NCI-H1048 (cell line): ENCODE data around the gene CCDC149.

Source experiments
- DNase-seq: peaks from one replicate; lab custom pipeline; 2025; lab: John Stamatoyannopoulos, UW

The CCDC149 gene

GRCh38 chr4:24840826-24841543 lies 71.9 kb downstream of the CCDC149 start:
- no peak for DNase-seq

GRCh38 chr4:24840362-24840761 lies 72.5 kb downstream of the CCDC149 start:
- no peak for DNase-seq

DNA sequence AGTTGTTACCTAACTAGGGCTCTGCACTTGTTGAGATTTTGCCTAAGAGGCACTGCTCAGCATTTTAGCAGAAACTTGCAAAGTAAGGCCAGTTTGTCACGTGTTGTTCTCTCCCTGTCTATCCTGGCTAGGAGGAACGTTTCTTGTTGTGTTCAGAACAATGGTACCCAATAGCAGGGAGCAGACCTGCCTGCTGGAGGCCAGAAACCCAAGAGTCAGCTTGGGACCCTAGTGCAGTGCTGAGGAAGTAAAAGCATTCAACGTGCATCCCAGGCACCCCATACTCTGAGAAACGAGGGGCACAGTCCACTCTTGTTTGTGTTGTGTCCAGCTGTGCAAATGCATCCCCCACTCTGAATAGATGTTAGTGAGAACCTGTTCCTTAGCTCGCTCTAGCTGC lies 75.1 kb downstream of the CCDC149 start:
- DNase-seq = no peak

GRCh38 chr4:24837336-24837735 lies 75.5 kb downstream of the CCDC149 start:
- DNase-seq = no peak

GRCh38 chr4:24836661-24837242 lies 76.1 kb downstream of the CCDC149 start:
- DNase-seq = no peak

DNA sequence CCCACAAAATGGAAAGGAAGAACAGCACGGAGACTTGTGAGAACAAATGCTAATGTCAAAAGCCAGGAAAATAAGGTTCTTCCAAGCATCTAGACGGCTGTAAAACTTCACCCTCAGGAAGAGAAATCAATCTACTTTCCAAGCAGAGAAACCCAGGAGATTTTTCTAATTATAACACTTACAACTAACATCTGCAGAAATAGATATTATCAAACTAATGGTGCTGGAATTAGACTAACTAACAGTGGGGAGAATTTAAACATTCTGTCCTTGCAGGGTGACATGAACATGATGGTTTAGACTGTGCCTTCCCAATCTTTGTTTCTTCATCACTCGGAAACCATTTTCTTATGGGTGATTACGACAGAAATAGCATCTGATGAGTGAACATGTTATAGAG lies 77.1 kb downstream of the CCDC149 start:
- DNase-seq = no peak

DNA sequence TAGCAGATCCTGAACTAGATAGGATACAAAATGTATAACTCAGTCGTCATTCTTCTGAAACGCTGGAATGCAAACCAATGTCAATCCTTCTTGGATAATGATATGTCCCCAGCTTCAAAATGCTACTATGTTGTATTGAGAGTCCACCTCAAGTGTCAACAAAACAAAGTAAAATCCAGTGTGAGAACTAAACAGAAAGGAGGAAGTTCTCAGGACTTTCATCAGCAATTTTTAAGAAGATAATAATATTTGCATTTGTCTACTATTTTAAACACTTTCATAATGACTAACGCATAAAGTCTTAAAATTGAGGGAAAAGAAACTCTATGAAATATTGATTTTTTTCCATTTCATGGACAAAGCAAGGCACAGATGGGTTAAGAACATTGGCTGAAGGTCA lies 81.2 kb downstream of the CCDC149 start:
- no peak for DNase-seq

DNA sequence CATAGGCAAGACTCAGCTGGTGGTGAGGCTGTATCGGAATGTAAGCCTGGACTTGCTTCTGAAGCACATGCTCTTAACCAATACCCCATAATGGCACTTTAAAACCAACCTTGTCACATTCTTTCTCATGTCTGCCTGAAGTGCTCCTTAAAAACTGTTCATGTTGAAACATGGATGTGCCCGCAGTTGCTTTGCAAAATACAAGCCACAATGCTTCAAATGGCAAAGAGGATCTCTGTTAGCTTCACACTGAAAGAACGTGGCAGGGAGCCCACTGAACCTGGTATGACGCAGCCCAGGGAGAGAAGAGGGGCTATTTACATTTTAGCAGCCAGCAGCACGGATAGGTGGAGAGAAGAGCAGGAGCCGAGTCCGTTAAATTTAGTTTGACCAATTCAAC lies 88.1 kb downstream of the CCDC149 start:
- no peak for DNase-seq

DNA sequence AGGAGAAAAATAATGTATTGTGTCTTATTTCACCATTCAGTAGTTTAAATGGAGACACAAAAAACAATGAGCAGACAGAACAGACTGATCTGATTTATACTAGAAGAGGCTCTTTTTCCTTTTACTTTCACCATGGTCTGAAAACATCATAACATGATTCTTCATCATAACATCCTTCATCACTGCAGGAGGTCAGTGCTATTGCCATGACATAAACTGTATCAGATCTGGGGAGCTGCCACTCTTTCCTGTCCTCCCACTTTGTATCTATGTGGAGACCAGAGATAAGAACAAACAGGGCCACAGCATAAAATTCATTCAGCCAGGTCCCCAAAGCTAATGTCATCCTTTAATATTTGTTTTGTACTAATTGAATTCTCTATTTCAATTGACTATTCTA lies 92.3 kb downstream of the CCDC149 start:
- DNase-seq = no peak

GRCh38 chr4:24816797-24817196 lies 96.0 kb downstream of the CCDC149 start:
- DNase-seq = no peak

DNA sequence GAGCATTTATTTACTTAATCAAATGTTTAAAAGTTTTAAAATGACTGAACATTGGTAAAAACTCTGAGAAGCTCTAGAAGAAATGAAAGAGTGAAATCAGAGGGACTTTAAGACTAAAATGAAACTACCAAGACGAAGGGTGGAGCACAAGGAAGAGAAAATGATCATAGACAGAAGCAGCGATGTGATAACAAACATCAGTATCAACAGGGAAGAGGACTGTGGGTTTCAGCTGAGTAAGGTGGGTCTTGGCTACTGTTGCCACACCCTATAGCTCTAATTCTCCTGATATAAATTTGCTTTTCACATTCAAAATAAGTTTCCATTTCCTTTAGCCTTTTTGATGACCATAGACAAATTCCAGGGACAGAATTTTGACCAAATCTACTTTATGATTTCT lies 99.1 kb downstream of the CCDC149 start:
- DNase-seq = no peak

DNA sequence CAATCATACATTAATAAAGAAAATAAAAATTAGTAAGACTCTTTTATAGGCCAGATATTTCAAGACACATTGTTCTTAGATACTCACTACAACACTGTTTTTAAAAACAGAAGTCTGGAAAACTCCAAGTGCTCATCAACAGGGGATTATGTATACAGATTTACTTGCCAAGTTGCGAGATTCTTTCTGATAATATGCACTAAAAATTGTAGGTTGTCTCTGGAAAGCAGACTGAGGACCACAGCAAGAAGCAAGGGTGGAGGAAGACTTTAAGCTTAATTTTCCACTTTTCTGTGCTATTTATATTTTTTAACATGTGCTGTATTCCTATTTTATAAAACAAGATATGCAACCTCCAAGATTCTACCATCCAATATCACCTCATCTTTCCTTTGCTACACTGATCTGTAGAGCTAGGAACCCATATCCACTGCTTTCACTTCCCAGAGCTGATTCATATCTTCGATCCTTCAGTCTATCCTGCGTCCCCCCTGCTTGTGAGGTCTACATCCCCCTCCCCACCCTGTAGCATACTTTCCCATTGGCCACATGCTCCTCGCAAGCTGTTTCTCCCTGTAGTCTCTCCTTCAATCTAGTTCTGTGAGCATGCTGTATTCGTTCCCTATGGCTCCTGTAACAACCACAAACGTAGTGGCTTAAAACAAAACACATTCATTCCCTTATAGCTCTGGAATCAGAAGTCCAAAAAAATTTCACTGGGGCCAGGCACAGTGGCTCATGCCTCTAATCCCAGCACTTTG lies 101.8 kb downstream of the CCDC149 start:
- no peak for DNase-seq

GRCh38 chr4:24809815-24810405 lies 102.9 kb downstream of the CCDC149 start:
- no peak for DNase-seq

- no peak for DNase-seq
Measured at GRCh38 chr4:24809376-24809775, 103.5 kb downstream of the CCDC149 start.

- DNase-seq = no peak
Measured at GRCh38 chr4:24808955-24809354, 103.9 kb downstream of the CCDC149 start.

DNA sequence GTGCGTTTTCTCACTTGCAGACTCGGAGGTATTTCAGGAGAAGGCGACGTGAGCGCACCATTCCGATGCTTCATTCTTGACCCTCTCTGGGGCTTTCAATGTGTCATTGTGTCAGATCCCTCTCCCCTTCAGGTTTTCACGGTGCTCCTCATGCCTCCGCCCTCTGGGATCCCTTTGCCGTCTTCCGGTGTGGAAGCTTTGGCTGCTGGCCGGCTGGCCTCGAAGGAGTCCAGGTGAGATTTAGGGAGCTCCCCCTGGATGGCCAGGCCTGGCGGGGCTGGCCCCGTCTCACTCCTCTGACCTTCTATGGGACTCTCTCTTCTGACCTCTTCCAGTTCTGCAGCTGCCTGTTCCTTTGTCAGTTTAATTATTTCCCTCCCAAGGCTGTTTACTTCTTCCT lies 104.6 kb downstream of the CCDC149 start:
- DNase-seq = no peak

- no peak for DNase-seq
Measured at GRCh38 chr4:24807611-24808010, 105.2 kb downstream of the CCDC149 start.

GRCh38 chr4:24806206-24806990 lies 106.4 kb downstream of the CCDC149 start:
- no peak for DNase-seq

GRCh38 chr4:24805566-24805965 lies 107.3 kb downstream of the CCDC149 start:
- no peak for DNase-seq

DNA sequence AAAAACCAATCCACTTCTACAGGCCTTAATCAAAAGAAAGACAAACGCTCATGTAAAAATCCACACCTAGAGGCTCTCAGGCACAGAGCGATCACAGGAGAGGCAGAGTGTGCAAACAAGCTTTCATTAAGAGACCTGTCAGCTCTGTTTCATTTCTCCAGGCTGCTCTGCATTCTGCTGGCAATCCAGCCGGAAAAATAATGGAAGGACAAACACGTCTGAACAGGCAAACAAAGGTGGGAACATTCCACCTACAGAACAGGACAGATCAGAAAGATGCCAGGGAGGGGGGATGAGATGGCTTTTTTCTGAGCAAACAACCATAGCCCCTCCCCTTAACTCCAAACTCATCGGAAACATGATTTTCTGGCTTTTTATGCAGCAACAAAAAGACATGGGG lies 107.8 kb downstream of the CCDC149 start:
- no peak for DNase-seq

DNA sequence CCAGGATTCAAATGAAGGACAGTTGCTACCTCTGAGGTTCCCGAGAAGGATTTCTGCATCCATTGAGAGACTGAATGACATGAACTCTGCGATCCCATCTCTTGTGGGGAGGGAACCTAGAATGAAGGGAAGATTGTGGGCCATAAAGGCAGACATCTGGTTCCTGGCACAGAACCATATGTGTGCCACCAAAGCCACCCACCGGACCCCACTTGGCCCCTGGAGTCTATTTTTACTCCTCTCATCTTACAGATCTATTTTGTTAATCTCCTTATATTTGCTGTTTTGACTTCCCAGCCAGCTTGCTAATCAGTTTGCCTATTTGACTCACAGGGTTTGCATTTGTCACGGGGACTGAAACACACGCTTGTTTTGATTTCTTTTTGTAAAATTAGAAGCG lies 110.2 kb downstream of the CCDC149 start:
- no peak for DNase-seq
